B cell (primary cell): Measurements from ENCODE around the gene EXOC6B. TPM values are rescaled to one million over a fixed set of nuclear protein-coding genes. Genes with fewer than 3 reads are reported as not detected.

Experiments used
- ATAC-seq: fragments of 200-7000 bp; cut with Tn5 transposase; one replicate; pipeline ENCODE4 v1.10.0; 2021; ENCODE audit warnings: low read depth, mild to moderate bottlenecking, moderate number of reproducible peaks, moderate library complexity
- CTCF ChIA-PET: fragments of 350-600 bp; sonication (Branson Sonifier 250); formaldehyde crosslinking; loops from one replicate; lab custom pipeline; 2021; ENCODE audit warnings: antibody characterized with exemption, inconsistent platforms; lab: Charles Lee
- POLR2A ChIA-PET: fragments of 350-600 bp; sonication (Branson Sonifier 250); formaldehyde crosslinking; loops from one replicate; lab custom pipeline; 2021; ENCODE audit warnings: antibody characterized with exemption; lab: Charles Lee
- DNase-seq: peaks from one replicate; pipeline ENCODE4 v3.0.0; 2013
- H2AFZ ChIP-seq: 2 replicates; pipeline ENCODE4 v1.6.1; 2012; ENCODE audit warnings: mild to moderate bottlenecking, low read depth, low read length; ENCODE audit not compliant: insufficient read depth, poor library complexity, severe bottlenecking
- H3K27ac ChIP-seq, 2 donors: 1 replicate in 1 of 2; 2 replicates in 1 of 2; pipeline ENCODE4 v1.5.1; 2012 to 2013; ENCODE audit warnings: low read length in 2 of 2, mild to moderate bottlenecking in 2 of 2, moderate library complexity in 1 of 2
- H3K27me3 ChIP-seq, 4 experiments: fragments of 200-600 bp in 1 of 4; sonication (generic) in 1 of 4; replicated peaks in 1 of 4; 1 replicate in 2 of 4; 2 replicates in 2 of 4; pipeline versions ENCODE4 v1.6.1 to v1.7.0; 2013 to 2016; ENCODE audit warnings: low read length in 3 of 4, mild to moderate bottlenecking in 2 of 4, mixed read lengths in 1 of 4, moderate library complexity in 1 of 4; ENCODE audit not compliant: insufficient read depth in 4 of 4, control insufficient read depth in 3 of 4; ENCODE audit errors: control extremely low read depth in 1 of 4
- H3K36me3 ChIP-seq, 2 experiments: replicated peaks in 1 of 2; 1 replicate in 1 of 2; 2 replicates in 1 of 2; pipeline versions ENCODE4 v1.6.1 to v1.7.1; 2013; ENCODE audit warnings: low read length in 1 of 2; ENCODE audit not compliant: insufficient read depth in 2 of 2, control insufficient read depth in 1 of 2; ENCODE audit errors: control extremely low read depth in 1 of 2, extremely low read depth in 1 of 2
- H3K4me1 ChIP-seq, 2 donors: fragments of 200-600 bp in 1 of 2; sonication (generic) in 1 of 2; 1 replicate in 1 of 2; 2 replicates in 1 of 2; pipeline versions ENCODE4 v1.5.1 to v1.6.1; 2013 to 2017; ENCODE audit warnings: low read length in 2 of 2; ENCODE audit not compliant: control insufficient read depth in 2 of 2, insufficient read depth in 2 of 2
- H3K4me2 ChIP-seq: replicated peaks from 2 replicates; pipeline ENCODE3; 2012; ENCODE audit warnings: mild to moderate bottlenecking, low read depth, low read length; ENCODE audit not compliant: poor library complexity, severe bottlenecking
- H3K4me3 ChIP-seq, 5 experiments: fragments of 200-600 bp in 1 of 5; sonication (generic) in 1 of 5; 1 replicate in 3 of 5; 2 replicates in 2 of 5; pipeline versions ENCODE4 v1.5.1 to v1.7.0; 2011 to 2016; ENCODE audit warnings: low read length in 4 of 5, mild to moderate bottlenecking in 4 of 5, low read depth in 2 of 5, control low read depth in 1 of 5, moderate library complexity in 1 of 5; ENCODE audit not compliant: insufficient read depth in 1 of 5; ENCODE audit errors: control extremely low read depth in 1 of 5, extremely low read depth in 1 of 5
- H3K79me2 ChIP-seq: fragments of 200-600 bp; sonication (generic); one replicate; pipeline ENCODE4 v1.6.0; 2016; ENCODE audit warnings: low read length; ENCODE audit not compliant: control insufficient read depth, insufficient read depth
- H3K9ac ChIP-seq: fragments of 200-600 bp; sonication (generic); 2 replicates; pipeline ENCODE4 v1.6.1; 2017; ENCODE audit warnings: mild to moderate bottlenecking, low read length, moderate library complexity
- H3K9me3 ChIP-seq, 3 donors: one replicate each; pipeline versions ENCODE4 v1.6.1 to v1.7.1; 2013; ENCODE audit warnings: low read length in 2 of 3; ENCODE audit not compliant: control insufficient read depth in 2 of 3, insufficient read depth in 1 of 3; ENCODE audit errors: control extremely low read depth in 1 of 3
- H4K20me1 ChIP-seq: 2 replicates; pipeline ENCODE4 v1.6.0; 2012; ENCODE audit warnings: mild to moderate bottlenecking, low read length; ENCODE audit not compliant: insufficient read depth, control insufficient read depth, poor library complexity, severe bottlenecking
- H3K27ac Mint-ChIP-seq: one replicate; pipeline ENCODE4 v1.8.0; 2021; ENCODE audit warnings: mixed read lengths
- H3K27me3 Mint-ChIP-seq: one replicate; pipeline ENCODE4 v1.8.0; 2021; ENCODE audit warnings: mixed read lengths
- H3K4me1 Mint-ChIP-seq: one replicate; pipeline ENCODE4 v1.8.0; 2021; ENCODE audit warnings: mixed read lengths
- H3K4me3 Mint-ChIP-seq: one replicate; pipeline ENCODE4 v1.8.0; 2021; ENCODE audit warnings: mixed read lengths
- H3K9me3 Mint-ChIP-seq: one replicate; pipeline ENCODE4 v1.8.0; 2022; ENCODE audit warnings: mixed read lengths; ENCODE audit not compliant: insufficient read depth
- CTCF ChIP-seq: fragments of 200-600 bp; IDR thresholded peaks from one replicate; pipeline ENCODE4 v1.8.0; 2022; ENCODE audit warnings: antibody characterized with exemption, mild to moderate bottlenecking
- EZH2 ChIP-seq: IDR thresholded peaks from 2 replicates; pipeline ENCODE4 v1.6.1; 2012; ENCODE audit warnings: borderline replicate concordance, low read depth, mild to moderate bottlenecking, moderate library complexity, low read length; ENCODE audit not compliant: insufficient read depth, poor library complexity, severe bottlenecking
- WGBS: methylation state at CpG from one replicate; pipeline ENCODE4 v1.1.5; 2013; ENCODE audit warnings: missing lambda C conversion rate; ENCODE audit not compliant: insufficient coverage; 5-methylcytosine and 5-hydroxymethylcytosine counted together
- intact Hi-C: fragments of 100-400 bp; cut with micrococcal nuclease; formaldehyde crosslinking; loops from one replicate; pipeline ENCODE4 v1.10.0; 2022
- polyA plus RNA-seq: library from polyadenylated mRNA; depleted of rRNA; stranded (reverse); fragments of >200 nt; gene quantifications from 2 replicates; pipeline ENCODE4 v1.2.3, GENCODE V29; 2012
- total RNA-seq, 2 donors: library from RNA; stranded (reverse); fragments of 120-200 nt in 1 of 2; gene quantifications; 1 replicate in 1 of 2; 2 replicates in 1 of 2; pipeline versions ENCODE4 v1.2.3 to v1.2.4, GENCODE V29; 2013 to 2022

EXOC6B gene
- total and polyA plus RNA-seq, 2 donors (not counting 1 experiment from before 2014, with no cell fraction given), result 4.8 to 22.6 TPM

- no peak overlapping the region for H3K4me3 Mint-ChIP-seq
- peaks cover 6% of the 10 kb centered on the region for H3K9me3 Mint-ChIP-seq
- Histone ChIP-seq H2AFZ (no peak overlapping the region), H3K9me3 (peaks cover 0 to 9% (median 1%) of the 10 kb centered on the region in 3 donors), H3K36me3 (no peaks in the 10 kb centered on the region), H3K27ac (no peak overlapping the region), H3K4me3 (no peak overlapping the region), H3K9ac (no peak overlapping the region), H3K4me2 (no peak overlapping the region), H3K79me2 (no peaks in the 10 kb centered on the region), H4K20me1 (no peaks in the 10 kb centered on the region), H3K4me1 (no peaks in the 10 kb centered on the region), H3K27me3 (no peaks in the 10 kb centered on the region)
- H3K4me1 Mint-ChIP-seq, result no peaks in the 10 kb centered on the region
- no peak for TF ChIP-seq CTCF
- TF ChIP-seq EZH2, result no peak
- CTCF ChIA-PET, result no interaction called here
- no peaks in the 10 kb centered on the region for H3K27me3 Mint-ChIP-seq
- ATAC-seq (no peak), DNase-seq (no peak)
- no peak overlapping the region for H3K27ac Mint-ChIP-seq
- WGBS, result 60% methylated on average over 1 of the region's 3 CpGs
- intact Hi-C loops, result no loop called here
- POLR2A ChIA-PET, result no interaction called here
These were observed 387.5 kb downstream of the EXOC6B start for GRCh38 chr2:72438364-72438763.

- H3K79me2 ChIP-seq, result no peaks in the 10 kb centered on the region
- H3K9me3 Mint-ChIP-seq, result peaks cover 5% of the 10 kb centered on the region
- no peaks in the 10 kb centered on the region for H3K36me3 ChIP-seq
- ATAC-seq, result no peak
- no peak overlapping the region for H3K9ac ChIP-seq
- H3K4me1 ChIP-seq, result no peaks in the 10 kb centered on the region
- no peak for DNase-seq
- CTCF ChIA-PET, result no interaction called here
- no peaks in the 10 kb centered on the region for H3K4me1 Mint-ChIP-seq
- H3K27ac Mint-ChIP-seq, result no peak overlapping the region
- WGBS, result 100% methylated on average over 2 of the region's 4 CpGs
- no peaks in the 10 kb centered on the region for H3K27me3 Mint-ChIP-seq
- no peaks in the 10 kb centered on the region for H4K20me1 ChIP-seq
- TF ChIP-seq CTCF (no peak), EZH2 (no peak)
- no peak overlapping the region for H3K4me3 Mint-ChIP-seq
- POLR2A ChIA-PET, result no interaction called here
- intact Hi-C loops, result no loop called here
- no peak overlapping the region for H2AFZ ChIP-seq
- H3K9me3 ChIP-seq, result peaks cover 0 to 14% (median 1%) of the 10 kb centered on the region in 3 donors
- no peak overlapping the region for H3K27ac ChIP-seq
- no peak overlapping the region for H3K4me2 ChIP-seq
- no peak overlapping the region for H3K4me3 ChIP-seq
- no peaks in the 10 kb centered on the region for H3K27me3 ChIP-seq
These were observed 394.1 kb downstream of the EXOC6B start for GRCh38 chr2:72431737-72432136.
